Erythroblast (primary cell): ENCODE results near the gene CPEB2.

Experiments
- GATA1 ChIP-seq: IDR thresholded peaks from 2 replicates; pipeline ENCODE4 v1.6.1; 2011; ENCODE audit warnings: low read depth, mild to moderate bottlenecking, control low read depth, low read length, moderate library complexity
- POLR2A ChIP-seq: IDR thresholded peaks from 2 replicates; pipeline ENCODE4 v1.6.1; 2011; ENCODE audit warnings: mild to moderate bottlenecking, low read length

DNA sequence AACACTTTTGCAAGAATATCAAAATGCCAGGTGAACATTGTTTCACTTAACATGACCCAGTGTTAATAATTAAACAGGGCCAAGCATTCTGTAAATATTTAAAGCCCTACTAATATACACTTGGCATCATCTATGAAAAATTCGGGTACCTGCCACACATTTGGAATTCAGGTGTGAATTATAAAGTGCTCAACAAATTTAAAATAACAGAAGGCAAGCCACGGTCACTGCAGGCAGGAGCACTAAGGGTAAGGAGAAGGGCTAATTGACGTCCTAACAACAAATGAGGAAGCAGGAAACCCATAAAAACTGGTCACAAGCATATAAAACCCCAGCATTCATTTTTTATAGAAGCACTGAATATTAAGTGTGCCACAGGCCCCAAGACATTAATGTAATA is 43.8 kb upstream of the CPEB2 start:
- no peak for TF ChIP-seq POLR2A
- TF ChIP-seq GATA1, result no peak
